Inflammatory macrophage treated with lipopolysaccharide for 4 hours (primary cell): ENCODE data around the gene ROBO3.
A peak's percentile ranks its signal among the peaks of the same experiment; 100 is the strongest.

Source experiments
- DNase-seq: peaks from one replicate; pipeline ENCODE4 v3.0.0-alpha.2; 2020

The ROBO3 gene

GRCh38 chr11:124859171-124859570 is 6.1 kb upstream of the ROBO3 start:
- DNase-seq: no peak

- no peak for DNase-seq
Measured at GRCh38 chr11:124861670-124862069, 3.6 kb upstream of the ROBO3 start.

DNA sequence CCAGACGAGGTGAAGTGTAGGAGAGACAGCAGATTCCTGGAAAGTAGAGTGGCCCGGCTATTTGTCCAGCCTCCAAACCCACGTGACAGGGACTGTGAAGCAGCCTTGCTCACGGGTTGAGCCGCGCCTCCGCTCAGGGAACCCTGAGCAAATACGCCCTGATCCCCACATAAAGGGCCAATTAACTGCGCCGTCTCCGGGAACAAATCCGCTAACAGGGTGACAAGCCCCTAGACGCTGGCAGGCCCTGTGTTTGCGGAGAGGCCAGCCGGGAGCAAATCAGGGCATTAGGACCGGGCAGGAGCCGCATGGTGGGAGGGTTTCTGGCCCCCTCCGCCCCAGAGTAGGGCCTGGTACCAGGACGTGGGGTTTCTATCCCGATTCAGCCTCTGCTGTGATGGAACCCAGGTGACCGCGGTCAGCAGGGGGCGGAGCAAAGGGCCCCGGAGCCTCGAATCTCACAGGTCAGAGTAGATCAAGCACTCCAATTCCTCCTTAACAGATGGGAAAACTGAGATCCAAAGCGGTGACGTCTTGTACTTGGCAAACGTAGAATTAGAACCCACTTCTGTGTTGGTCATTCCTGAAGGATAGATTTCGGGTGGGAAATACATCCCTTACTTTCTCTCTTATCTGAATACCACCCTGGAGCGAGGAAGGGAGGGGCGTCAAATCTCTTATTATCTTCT is 2.0 kb upstream of the ROBO3 start:
- DNase-seq: no peak

- no peak for DNase-seq
Measured at GRCh38 chr11:124863826-124864165, 1.4 kb upstream of the ROBO3 start.

- DNase-seq: no peak
Measured at GRCh38 chr11:124864176-124864891, 898 bp upstream of the ROBO3 start.

DNA sequence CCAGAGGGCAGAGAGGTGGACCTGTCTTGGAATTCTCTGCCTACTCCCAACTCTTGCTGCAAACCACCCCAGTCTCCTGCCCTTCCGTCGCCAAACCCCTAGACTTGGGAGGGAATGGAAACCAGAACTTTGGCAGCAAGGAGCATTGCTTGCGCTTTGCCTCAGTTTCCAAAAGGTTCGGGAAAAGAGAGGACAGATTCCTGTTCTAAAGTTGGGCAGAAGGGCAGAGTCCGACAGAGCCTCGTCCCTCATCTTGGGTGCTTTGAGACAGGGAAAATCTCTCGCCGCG is 396 bp upstream of the ROBO3 start:
- DNase-seq: no peak

DNA sequence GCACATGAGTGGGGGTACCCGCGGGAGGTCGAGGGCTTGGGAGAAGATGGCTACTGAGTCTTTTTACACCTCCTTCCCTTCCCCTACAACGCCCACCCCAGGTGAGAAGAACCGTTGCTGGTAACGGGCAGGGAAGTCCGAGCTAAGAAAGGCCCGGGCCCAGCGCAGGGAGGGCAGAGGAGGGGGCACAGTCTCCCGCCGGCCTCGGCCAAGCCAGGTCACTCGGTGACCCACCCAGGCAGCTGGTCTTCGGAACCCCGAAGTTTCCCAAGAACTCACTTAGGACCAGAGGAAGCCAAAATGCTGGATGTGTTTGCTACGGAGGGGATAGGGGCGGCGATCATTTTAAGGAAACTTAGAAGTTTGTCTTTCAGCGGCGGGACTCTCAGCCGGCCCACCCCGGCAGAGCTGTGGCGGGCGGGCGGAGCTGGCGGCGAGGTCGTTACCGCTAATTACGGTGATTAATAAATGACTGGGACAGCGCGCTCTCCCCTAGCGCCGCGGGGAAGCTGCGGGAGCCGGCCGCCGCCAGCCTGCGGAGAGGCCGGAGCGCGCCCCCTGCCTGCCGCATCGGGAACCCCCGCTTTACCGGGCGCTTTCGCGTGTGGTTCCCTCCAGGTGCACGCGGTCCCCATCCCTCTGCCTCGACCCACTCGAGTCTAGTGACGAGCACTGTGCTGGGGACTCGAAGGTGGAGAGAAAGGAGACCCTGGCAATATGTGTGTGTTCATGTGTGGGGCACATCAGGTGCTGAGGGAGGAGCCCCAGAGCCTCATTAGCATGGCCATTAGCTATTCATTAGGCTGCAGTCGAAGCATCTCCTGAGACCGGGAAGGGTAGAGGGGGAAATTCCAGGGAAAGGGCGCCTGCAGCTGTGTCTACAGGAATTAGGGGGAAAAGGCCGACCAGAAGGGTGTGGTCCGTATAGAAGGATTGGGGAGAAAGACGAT is 945 bp downstream of the ROBO3 start:
- DNase-seq: peak; percentile 20

DNA sequence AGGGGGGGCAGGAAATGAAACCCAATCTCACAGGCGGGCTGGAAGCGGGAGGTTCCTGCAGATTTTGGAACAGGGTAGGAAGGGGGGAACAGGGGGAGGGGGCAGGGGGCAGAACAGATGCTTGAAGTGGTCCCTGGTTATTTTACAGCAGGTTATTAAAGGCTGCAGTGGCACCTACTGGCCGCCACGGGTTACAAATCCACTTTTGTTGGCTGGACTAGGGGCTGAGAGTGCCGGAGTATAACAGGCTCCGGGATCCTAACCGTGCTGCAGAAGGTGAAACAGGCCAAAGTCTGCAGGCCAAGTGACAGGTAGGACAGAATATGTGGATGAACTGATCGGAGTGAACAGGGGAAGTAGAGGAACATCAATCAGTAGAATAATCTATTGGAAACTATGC is 2.5 kb downstream of the ROBO3 start:
- DNase-seq: peak; percentile 28

- DNase-seq: no peak
Measured at GRCh38 chr11:124868331-124869274, 3.4 kb downstream of the ROBO3 start.

DNA sequence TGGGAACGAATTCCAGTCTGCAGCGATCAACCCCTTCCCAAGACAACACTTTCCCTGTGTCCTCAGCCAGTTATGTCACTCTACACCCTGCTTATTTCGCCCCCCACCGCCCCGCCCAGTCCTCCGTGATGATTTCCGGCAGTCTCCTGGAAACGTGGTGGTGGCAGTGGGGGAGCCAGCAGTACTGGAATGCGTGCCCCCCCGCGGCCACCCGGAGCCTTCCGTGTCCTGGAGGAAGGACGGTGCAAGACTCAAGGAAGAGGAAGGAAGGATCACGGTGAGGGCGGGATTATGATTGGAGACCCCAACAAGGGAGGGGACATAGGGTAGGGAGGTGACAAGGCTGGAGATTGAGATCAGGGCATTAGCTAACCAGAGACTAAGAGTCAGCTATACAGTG is 4.1 kb downstream of the ROBO3 start:
- DNase-seq: no peak

- DNase-seq: no peak
Measured at GRCh38 chr11:124869856-124870387, 4.7 kb downstream of the ROBO3 start.

- DNase-seq: no peak
Measured at GRCh38 chr11:124870430-124870829, 5.2 kb downstream of the ROBO3 start.

DNA sequence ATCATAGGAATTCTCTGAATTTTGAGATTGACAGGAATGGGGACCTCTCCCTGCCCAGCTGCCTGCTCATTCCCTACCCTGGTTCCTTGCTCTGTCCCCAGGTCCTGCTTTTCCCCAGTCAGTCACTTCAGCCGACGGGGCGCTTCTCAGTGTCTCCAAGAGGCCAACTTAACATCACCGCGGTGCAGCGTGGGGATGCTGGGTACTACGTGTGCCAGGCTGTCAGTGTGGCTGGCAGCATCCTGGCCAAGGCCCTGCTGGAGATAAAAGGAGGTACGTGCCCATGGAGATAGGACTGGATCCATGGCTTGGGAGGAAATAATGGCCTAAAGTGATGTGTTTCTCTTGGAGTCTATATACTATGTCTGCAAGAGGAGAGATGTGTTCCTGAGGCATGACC is 7.0 kb downstream of the ROBO3 start:
- no peak for DNase-seq

DNA sequence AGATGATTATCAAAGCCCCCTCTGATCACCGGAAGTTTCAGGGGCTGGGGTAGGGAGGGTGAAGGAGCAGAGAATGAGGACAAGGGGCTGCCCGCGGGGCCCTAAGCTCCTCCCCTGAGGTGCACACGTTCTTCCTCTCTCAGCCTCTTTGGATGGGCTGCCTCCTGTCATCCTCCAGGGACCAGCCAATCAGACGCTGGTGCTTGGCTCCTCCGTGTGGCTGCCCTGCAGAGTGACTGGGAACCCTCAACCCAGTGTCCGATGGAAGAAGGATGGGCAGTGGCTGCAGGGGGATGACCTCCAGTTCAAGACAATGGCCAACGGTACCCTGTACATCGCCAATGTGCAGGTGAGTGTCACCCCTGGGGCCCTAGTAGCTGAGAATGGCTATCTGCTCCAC is 7.5 kb downstream of the ROBO3 start:
- DNase-seq: no peak

- no peak for DNase-seq
Measured at GRCh38 chr11:124873951-124874350, 8.7 kb downstream of the ROBO3 start.

DNA sequence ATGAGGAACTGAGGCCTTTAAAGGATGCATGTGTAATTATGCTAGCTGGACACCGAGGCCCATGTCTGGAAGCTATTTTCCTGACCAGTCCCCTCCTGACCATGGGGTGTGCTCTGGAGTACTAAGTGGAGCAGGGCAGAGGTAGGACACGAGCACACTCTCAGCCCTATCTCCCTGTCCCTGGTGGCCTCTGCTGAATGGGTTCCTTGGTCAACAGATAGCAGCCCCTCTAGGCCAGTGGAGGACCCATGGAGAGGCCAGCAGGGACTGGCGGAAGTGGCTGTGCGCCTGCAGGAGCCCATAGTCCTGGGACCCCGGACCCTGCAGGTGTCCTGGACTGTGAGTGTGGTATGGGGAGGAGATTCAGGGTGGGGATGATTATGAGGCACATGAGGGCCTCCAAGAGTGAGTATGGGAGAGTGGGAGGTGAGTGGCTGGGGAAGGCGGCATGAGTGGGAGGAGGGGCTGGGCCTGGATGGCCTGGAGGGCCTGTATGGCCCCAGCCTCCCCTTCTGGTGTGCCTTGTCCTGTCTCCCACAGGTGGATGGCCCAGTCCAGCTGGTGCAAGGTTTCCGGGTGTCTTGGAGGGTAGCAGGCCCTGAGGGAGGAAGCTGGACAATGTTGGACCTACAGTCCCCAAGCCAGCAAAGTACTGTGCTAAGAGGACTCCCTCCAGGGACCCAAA is 9.5 kb downstream of the ROBO3 start:
- DNase-seq: no peak

DNA sequence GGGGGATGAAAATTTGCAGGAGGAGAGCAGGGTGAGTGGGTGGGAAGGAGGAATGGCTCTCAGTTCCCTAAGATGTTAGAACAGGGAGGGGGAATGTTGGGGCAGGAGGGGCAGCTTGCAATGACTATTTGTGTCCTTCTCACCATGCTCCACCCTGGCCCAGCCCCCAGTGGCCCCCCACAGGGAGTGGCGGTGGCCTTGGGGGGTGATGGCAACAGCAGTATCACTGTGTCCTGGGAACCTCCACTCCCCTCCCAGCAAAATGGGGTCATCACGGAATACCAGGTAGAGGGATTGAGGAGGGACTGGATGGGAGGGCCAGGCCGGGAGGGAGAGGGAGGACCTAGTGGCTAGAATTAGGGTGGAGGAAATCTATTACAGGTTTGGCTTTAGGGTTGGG is 10.2 kb downstream of the ROBO3 start:
- DNase-seq: no peak

- peak; percentile 76 for DNase-seq
Measured at GRCh38 chr11:124875943-124876817, 10.9 kb downstream of the ROBO3 start.

DNA sequence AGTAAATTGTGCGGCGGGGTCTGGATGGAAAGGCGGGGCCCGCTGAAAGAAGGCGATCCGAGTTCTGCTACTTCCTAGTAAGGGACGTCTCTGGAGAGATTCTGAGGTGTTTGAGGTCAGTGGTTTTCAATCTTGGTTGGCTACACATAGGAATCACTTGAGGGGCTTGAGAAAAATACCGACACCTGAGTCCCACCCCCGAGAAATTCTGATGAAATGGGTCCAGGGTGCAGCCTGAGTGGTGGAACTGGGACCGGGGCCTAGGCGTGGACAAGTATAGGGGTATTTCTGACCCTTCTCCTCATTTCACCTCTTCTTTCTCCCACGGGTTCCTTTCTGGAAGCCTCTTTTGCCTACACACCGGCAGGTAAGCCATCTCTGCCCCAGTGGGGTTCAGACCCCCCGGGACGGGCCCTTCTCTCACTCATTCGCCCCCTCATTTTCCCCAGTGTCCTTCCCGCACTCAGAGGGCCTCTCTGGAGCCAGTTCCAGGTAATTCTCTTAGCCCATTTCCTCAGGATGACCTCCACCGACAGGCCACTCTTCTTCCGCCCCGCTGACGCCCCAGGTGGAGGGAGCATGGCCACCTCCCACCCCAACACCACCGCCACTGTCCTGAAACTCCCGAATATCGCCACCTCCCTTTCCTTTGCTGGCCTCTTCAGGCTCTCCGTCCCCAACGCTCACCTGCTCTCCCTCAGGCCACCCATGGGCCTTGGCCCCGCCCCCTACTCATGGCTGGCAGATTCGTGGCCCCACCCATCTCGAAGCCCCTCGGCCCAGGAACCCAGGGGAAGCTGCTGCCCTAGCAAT is 11.8 kb downstream of the ROBO3 start:
- DNase-seq: no peak

DNA sequence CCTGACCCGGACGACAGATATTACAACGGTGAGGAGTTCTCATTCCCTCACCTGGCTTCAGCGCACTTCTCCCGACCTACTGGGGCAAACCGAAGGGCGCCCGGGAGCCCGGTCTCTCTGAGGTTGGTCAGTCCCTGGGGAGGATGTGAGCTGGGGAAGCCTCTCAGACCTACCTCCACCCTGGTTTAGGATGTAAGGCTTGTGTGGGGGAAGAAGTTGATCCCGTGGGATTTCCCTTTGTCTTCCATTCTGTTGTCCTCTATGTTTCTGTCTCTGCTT is 12.3 kb downstream of the ROBO3 start:
- no peak for DNase-seq
